Putamen (tissue), 1 donor: ENCODE data around the gene VSNL1.

Experiments
- DNase-seq: peaks from one replicate; pipeline ENCODE4 v3.0.0-alpha.2; 2016; ENCODE audit warnings: low spot score

The VSNL1 gene

DNA sequence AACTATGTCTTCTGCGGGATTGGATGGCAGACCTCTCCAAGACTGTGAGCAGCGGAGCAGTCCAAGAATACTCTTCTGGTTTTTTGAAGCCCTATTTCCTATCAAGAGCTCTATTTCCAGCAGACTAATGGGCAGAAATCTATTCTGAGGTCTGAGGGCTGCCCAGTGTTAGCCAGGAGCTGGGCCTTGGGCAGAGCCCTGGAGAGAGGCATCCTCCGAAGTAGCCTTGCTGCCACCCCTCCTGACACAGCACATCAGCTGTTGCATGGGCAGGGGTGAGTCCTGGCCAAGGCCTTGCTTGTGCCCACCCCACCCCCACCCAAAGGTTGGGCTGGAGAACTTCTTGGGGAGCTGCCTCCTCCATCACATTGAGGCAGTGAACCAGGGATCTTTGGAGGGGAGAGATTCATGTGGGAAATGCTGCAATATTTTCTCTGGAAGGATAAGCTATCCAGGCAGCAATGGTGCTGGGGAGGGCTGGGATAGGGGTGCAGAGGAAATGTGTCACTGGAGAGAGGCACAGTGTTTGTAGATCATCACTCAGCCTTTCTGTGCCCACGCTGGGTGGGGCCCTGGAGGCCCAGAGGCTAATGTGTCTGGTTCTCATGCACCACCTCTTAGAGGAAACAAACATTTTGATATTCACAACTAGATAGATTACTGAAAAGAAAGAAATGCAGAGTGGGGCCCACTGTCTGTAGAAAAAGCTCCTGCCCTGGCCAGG is 104.7 kb downstream of the VSNL1 start:
- no peak for DNase-seq

DNA sequence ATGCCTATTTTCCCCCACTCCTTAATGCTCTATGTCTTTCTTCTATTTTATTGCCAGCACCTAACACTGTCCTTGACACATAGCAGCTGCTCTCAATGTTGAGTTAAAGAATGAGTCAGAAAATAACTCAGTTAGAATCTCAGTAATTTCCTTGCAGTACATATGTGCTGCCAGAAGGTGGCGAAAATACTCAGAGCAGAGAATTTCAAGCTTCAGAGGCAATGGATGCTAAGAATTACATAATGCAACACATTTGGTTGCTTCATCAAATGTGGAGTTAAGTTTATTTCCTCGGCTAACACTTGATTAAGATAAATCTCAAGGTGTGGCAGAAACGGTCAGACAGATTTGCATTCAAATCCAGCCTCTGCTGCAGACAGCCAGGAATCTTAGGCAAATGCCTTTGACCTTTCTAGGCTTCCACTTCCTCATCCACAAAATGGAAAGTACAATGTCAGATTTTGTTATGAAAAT is 105.6 kb downstream of the VSNL1 start:
- DNase-seq = peak; percentile 64

DNA sequence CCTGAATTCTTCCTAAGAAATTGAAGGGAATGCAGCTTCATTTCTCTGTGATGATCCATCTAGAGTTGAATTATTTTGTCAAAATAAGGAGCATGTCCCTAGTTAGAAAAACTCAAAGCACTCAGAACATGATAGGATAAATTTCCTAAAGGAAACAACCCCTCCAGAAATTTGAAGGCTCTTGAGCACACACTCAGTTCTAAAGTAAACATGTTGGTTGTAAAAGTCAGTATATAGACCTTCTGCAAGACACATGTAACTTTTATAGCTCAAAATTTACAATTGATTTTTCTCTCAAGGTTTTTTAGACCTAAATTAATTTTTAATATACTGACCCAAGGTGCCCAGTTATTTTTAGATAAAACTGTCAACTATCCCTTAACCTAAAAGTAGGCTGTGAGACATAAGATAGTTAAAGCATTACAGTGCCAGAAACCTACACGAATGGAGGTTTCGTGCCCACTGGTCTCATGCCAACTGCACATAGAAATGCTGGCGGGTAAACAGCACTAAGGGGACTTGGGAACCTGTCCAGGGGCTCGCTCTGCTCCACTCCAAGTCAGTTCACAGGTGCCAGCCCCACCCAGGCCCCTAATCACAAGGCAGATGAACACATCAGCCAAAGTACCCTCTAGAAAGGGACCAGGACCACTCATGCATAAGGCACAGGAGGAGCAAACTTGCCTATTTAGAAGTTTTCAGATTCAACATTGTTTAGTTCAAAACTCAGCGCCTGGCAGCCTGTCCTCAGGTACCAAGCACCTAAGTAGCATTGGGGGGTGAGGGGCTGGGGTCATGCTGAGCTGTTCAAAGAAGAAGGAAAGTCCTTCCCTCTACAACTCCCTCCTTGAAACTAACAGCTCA is 106.6 kb downstream of the VSNL1 start:
- no peak for DNase-seq

DNA sequence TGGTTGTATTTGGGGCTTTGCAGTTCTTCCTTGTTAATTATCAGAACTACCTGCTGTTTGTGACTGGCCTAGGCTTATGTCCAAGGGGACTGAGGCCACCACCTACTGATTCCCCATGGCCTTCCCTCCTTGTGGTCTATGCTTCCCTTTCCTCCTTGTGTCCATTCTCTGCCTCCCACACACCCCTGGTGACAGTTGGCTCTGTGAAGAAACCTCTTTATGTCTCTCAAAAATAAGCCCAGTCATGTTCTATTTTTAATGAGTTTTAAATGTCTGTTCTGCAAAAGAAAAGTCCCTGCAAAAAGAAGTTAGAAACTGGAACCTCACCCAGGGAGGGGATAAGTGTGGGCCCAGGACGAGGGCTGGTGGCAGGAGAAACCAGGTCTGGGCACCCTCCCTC is 108.1 kb downstream of the VSNL1 start:
- no peak for DNase-seq

DNA sequence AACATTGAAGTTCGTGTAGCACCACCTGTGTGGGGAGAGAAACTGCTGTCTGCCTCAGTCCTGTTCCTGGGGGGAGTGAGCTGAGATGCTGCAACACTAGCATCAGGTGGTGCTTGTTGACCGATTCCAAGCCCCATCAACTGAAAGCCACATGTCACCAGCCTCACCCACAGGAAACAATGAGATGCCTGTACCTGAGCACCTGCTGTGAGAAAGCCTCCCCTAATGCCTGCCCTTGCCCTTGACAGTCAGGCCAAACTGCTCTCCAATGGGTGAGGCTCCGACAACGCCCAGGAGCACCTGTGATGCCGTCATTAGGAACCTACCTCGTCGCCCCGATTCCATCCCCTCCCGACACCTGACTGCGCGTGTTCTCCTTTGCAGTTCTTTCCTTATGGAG is 108.5 kb downstream of the VSNL1 start:
- DNase-seq = no peak

DNA sequence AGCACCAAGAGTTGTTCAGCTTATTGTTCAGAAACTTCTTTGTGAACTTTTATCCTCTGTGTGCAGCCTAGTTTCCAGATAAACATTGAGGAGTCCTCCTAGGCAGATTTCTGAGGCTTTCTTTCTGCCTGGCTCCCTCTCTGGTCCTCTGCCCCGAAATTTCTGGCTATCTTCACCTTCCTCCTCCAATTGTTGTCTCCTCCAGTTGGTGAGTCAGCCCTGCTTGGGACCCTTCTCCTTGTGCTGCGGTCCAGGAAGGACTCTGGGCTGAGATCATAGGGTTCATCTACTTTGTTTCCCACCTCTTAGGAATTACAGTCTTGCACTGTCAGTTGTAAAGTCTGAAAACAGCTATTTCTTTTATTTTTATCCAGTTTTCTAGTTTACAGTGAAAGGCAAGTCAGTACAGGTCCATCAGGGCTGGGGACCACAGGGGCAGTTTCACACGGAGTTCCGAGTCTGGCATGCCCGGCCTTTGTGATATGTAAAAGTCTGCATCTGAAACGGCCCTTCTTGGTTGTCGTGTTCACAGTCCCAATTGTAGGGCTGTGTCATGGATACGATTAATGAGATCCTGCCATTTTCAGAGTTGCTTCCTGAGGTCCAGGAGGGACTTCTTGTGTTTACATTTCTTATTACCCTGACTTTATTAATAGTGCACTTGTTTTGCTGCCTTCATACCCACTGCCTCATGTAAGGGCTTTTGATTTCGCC is 112.3 kb downstream of the VSNL1 start:
- no peak for DNase-seq

DNA sequence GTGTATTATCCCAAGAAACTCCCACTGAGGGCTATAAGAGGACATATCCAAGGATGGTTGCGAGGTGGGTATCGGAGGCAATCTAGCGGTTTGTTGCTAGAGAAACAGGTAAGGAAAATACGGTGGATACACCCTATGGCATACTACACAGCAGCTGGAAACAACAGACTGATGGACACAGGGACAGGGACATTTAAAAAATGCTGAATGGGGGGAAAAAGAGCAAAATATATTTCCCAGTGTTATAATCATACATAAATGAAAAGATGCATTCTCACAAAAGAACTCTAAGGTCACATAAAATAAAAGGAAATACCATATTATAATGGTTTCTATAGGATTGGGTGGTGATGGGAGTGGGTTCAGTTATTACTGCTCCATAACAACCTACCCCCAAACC is 117.3 kb downstream of the VSNL1 start:
- no peak for DNase-seq

DNA sequence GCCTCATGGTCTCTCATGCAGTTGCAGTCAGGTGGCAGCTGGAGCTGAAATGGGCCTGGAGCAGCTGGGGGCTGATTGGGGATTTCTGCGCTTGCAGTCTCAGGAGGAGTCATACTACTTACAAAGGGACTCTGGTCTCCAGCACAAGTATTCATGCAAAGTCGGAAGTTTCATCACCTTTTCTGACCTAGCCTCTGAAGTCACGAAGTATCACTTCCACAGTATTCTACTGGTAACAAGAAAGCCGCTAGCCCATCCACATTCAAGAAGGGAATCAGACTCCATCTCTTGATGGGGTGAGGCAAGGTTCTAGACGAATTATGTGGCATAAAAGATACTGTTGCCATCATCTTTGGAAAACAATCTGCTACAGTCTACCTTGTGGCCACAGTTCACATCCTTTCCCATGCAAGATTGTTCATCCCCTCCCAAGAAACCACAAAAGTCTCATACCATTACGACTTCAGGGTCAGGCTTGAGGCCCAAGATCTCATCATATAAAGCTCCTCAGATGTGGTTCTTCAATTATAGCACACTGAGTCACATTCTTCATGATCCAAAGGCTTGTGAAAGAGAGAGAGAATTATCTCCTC is 117.9 kb downstream of the VSNL1 start:
- DNase-seq = no peak

DNA sequence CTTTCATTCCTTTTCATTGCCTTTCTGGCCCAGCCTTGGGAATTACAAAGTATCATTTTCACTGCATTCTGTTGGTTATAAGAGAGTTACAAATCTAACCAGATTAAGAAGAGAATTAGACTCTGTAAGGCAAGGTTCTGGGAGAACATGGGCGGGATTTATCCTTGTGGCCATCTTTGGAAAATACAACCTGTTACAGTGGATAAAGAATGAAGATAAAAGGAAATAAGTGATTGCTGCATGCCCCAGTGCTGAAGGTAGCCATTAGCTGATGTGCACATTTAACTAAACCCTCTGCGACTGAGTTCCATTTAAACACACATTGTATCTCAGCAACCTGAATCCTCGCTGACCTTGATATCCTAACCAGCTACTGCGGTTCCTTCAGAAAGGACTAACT is 119.7 kb downstream of the VSNL1 start:
- DNase-seq = no peak

DNA sequence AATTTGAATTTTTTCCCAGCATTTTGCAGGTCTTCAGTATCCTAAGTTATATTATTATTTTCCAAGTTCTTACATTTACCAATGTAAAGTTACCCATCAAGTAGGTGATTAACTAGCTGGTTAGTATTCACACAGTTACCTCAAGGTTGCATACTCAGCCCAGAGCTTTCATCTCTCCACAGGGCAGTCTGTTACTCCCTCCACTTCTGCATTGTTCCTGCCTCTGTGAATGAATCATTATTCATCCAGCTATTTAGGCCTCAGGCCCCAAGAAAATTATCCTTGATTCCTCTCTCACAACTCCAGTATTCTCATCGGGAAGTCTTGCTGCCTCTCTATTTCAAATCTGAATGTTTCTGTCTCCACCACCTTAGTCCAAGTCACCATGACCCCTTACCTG is 121.0 kb downstream of the VSNL1 start:
- DNase-seq = no peak

DNA sequence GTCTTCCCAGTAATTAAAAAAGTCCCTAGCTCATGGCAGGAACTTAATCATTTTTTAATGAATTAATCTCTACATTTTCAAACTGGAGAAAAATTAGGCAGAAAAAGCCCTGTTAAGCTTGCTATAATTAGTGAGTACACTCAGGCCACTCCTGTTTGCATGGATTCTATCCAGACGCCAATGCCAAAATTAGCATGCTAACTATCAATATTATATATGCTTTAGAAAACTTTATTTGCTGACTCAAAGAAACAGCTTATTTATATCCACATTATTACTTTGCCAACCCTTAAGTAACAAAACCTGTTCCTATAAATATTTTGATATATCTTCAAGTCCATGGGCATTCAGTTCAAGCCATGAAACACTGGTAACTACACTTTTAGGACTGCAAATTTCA is 122.2 kb downstream of the VSNL1 start:
- no peak for DNase-seq

DNA sequence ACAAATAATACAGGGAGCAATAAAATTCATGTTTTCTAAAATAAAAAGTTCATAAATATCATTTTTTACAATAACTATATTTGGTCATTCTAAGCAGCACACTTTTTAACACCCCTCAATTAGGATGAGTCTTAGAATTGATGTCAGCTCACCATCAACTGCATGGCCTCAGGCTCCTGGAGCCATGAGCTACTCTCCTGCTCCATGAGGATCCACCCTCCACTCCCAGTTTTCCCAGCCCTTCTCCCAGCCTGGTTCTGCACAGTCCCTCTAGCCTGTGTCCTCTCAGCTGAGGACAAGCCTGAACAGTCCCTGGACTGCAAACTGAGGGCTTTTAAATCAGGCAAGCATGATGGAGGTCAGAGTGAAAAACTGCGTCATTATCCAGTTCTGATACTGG is 124.0 kb downstream of the VSNL1 start:
- no peak for DNase-seq

DNA sequence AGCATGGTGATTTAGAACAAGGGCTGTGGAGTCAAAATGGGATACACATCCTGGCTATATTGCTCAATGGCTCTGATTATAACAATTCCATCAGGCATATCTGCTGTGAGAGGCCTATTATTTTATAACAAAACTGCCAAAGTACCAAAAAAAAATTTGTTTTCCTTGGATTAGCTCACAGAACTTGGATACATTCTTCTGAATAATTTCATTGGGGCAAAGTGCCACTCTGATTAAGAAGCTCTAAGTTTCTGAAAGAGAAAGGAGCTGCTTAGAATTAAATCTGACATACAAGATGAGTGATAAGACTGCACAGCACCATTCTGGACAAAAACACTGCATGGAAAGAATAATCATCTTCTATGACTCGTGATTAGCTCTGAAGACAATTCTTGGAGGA is 127.4 kb downstream of the VSNL1 start:
- DNase-seq = no peak

DNA sequence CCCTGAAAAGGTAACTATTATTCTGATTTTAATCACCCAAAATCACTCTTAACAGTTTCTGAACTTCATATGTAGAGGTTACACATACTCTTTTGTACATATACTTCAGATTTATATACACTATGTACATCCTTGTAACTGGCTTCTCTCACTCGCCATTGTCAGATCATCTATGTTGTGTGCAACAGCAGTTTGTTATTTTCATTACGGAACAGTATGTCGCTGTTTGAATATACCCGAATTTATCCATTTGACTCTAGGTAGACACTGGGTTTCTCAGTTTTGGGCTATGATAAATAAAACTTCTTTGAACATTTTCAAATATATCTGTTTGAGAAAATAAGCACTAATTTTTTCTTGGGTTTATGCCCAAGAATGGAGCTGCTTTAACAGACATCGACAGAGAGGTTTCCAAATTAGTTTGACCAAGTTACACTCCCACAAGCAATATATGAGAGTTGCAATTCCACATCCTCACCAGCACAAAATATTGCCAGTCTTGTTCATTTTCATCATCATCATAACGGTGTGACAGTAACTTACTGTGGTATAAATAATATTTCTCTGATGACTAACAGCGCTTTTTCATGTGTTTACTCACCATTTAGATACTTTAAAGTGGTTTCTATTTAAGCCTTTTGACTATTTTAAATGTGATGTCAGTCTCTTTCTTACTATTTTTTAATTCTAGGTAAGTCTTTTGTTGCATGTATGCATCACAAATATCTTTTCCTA is 132.3 kb downstream of the VSNL1 start:
- DNase-seq = no peak

DNA sequence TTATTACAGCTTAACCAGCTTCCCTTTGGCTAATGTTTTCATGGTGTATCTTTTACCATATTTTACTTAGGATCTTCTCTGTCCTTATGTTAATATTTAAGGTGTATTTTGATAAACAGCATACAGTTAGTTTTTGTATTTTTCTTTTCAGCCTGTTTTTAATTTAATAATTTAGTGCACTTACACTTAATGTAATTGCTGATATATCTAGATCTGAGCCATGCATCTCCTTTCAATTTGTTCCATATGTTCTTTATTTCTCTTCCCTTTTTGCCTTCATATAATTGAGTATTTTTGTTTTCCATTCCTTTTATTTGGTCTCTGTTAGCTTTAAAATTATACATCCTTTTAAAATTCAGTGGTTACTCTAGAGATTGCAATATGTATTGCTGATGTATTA is 134.3 kb downstream of the VSNL1 start:
- DNase-seq = no peak

DNA sequence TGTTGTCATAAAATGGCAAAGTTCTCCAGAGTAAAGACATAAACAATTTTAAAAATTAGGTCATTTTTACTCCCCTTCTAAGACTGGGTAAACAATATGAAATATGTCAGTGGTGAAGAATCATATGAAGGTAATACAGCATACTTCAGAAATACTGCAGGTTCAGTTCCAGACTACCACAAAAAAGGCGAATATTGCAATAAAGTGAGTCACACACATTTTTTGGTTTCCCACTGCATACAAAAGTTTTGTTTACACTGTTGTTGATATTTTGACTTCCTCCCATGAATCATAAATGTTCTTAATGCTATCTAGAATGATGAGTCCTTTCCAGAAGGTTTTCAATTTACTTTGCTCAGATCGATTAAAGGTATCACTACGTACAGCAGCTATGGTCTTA is 139.6 kb downstream of the VSNL1 start:
- no peak for DNase-seq

DNA sequence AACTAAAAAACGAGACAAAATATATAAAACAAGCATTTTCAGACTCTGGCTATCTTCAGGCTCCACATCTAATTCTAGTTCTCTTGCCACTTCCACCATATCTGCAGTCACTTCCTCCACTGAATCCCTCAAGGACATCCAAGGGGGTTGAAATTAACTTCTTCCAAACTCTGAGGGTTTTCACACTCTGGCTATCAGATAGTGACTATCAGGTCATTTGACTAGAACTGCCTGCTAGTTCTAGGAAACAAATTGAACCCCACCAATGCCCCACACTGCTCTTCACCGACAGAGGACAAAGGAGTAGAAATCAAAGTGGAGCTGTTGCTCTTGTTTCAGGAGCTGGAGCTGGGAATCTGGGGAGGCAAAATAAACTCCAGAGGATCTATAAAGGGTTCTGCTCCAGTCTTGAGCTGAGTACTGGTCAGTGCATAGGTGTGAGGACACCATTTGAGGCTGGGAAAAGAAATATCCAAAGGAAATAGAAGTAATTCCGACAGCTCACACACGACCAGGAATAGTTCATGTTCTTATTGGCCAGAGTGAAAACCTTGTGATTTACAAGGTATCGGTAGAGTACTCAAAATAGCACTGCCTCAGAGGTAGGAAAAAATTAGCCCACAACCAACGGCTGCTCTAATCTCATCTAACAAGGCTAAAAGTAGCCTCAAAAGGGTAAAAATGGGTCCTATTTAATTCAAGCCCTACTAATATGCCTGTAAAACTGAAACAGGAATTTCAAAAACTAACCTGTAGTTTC is 141.8 kb downstream of the VSNL1 start:
- DNase-seq = no peak

DNA sequence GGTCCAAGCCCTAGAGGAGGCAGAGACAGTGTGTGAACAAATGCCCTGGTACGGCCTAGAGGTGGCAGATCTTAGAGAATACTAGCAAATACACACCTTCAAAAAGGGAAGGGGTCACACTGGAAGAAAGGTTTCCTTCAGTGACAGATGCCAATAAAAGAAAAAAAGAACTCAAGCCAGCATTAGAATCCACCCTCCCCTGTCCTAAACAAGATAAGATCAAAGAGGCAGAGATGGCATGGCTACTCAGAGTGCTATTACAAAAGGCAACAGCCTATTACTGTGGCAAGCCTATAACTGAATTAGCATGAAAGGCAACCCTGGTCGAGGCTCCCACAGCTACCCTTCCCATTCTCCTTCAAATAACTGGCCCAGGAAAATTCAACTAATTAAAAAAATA is 143.5 kb downstream of the VSNL1 start:
- DNase-seq = no peak

DNA sequence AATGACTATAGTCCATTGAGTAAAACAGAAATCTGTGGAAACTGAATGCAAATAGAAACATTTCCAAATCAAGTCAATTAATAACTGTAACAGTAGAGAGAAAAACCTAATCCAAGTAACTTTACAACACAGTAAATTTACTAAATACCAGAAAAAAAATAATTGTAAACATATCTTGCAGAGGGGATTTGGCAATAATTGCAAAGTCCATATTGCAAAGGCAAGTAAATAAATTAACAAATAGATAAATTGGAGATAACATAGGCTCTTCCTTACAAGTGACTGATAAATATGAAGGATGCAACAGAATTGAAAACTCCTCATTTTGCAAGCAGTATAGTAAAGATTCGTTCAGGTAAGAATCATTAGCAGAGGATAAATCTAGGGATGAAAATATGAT is 148.1 kb downstream of the VSNL1 start:
- no peak for DNase-seq

DNA sequence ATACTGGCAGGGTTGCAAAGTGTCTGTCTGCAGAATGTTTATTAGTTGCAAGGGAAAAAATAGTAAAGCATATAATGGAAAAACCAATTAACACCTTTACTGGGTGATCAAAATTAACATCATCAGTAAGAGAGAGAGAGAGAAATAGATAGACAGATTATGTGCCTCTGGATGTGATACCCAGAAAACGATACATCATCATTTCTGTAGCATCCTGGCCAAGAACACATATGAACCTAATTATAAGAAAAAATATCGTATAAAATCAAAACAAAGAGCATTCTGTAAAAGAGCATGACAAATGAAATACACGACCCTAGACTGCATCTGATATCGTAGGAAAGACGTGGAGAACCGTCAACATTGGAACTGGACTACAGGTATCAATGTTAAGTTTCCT is 148.5 kb downstream of the VSNL1 start:
- DNase-seq = no peak

DNA sequence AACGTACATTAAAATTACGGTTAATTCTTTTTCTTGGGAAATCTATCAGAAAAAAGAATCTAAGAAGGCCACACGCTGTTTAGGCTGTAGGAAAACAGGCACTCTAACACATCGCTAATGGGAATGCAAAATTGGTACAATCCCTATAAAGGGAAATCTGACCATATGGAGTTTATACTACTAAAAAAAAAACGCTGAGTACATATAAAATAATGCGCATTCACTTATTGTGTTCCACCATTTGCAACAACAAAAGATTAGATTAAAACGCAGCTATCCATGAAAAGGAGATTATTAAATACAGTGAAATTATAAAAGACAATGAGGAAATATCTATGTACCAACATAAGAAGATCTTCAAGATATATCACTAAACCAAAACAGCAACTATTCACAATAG is 150.3 kb downstream of the VSNL1 start:
- DNase-seq = no peak
